Kidney (tissue), 14 donors: ENCODE results near the gene DNAJC18. TPM values are rescaled to one million over a fixed set of nuclear protein-coding genes. Genes with fewer than 3 reads are reported as not detected.

Experiments
- DNase-seq, 5 donors: peaks; one replicate each; pipeline ENCODE4 v3.0.0-alpha.2; 2013 to 2020
- FAIRE-seq: peaks from 2 replicates; lab custom pipeline; 2012; peaks lifted over from hg19 to GRCh38; lab: Jason Lieb, UNC
- H3K27ac ChIP-seq, 2 donors: one replicate each; pipeline ENCODE4 v1.7.0; 2013; ENCODE audit warnings: low read depth in 2 of 2, low read length in 2 of 2, inconsistent platforms in 1 of 2
- H3K27me3 ChIP-seq: one replicate; pipeline ENCODE4 v1.7.1; 2013; ENCODE audit warnings: low read length, inconsistent platforms; ENCODE audit not compliant: control insufficient read depth, insufficient read depth
- H3K36me3 ChIP-seq, 3 donors: one replicate each; pipeline versions ENCODE4 v1.7.0 to v1.7.1; 2013; ENCODE audit warnings: low read length in 3 of 3, control low read depth in 1 of 3, inconsistent platforms in 1 of 3; ENCODE audit not compliant: insufficient read depth in 3 of 3, control insufficient read depth in 2 of 3
- H3K4me1 ChIP-seq, 3 donors: one replicate each; pipeline versions ENCODE4 v1.7.0 to v1.7.1; 2013; ENCODE audit warnings: low read length in 3 of 3, inconsistent platforms in 1 of 3, low read depth in 1 of 3; ENCODE audit not compliant: control insufficient read depth in 2 of 3, insufficient read depth in 2 of 3
- H3K4me3 ChIP-seq, 3 donors: one replicate each; pipeline versions ENCODE4 v1.7.0 to v1.8.1; 2013; ENCODE audit warnings: low read length in 3 of 3, control low read depth in 1 of 3, inconsistent platforms in 1 of 3
- H3K9ac ChIP-seq, 3 donors: one replicate each; pipeline versions ENCODE4 v1.7.0 to v1.7.1; 2013; ENCODE audit warnings: low read length in 3 of 3, control low read depth in 1 of 3, inconsistent platforms in 1 of 3
- H3K9me3 ChIP-seq, 3 donors: one replicate each; pipeline versions ENCODE4 v1.7.0 to v1.7.1; 2013; ENCODE audit warnings: low read length in 3 of 3, control low read depth in 1 of 3, inconsistent platforms in 1 of 3; ENCODE audit not compliant: control insufficient read depth in 2 of 3, insufficient read depth in 1 of 3
- intact Hi-C: fragments of 100-400 bp; cut with DNase I; formaldehyde crosslinking; loops from one replicate; pipeline ENCODE4 v1.11.1; 2022
- polyA plus RNA-seq: library from polyadenylated mRNA; stranded (reverse); fragments of 350-450 nt; fragmentation: Illumina TruSeq; extraction: RNeasy Lipid Tissue Mini Kit (QIAGEN cat#74804); gene quantifications from one replicate; pipeline ENCODE4 v1.2.3, GENCODE V29; 2014; ENCODE audit warnings: low read depth, low replicate concordance; ENCODE audit not compliant: insufficient read depth
- total RNA-seq: library from RNA; stranded (reverse); fragmentation: NEBNext Ultra II Directional; extraction: Animal tissue kit (Norgen Biotek cat#: 25700); gene quantifications from one replicate; pipeline ENCODE4 v1.2.1, GENCODE V29; 2021
- TF ChIP-seq, protein P1 (sequence below): IDR thresholded peaks from 3 replicates; pipeline ENCODE4 v1.5.1; 2012; ENCODE audit warnings: mild to moderate bottlenecking, moderate library complexity, borderline replicate concordance; ENCODE audit not compliant: insufficient read depth; ENCODE audit errors: extremely low read depth
- donor health status: control.
- donor health status: control.
- donor health status: control.
- donor health status: control.
- donor health status: control.
- donor health status: DM: yes; HTN: yes; CAD: no.
- donor health status: Normal renal cell carcinoma (clear cell type).

DNAJC18 gene
- total and polyA plus RNA-seq, 2 donors from 2014 or later = 3.9 to 13.7 TPM

DNA sequence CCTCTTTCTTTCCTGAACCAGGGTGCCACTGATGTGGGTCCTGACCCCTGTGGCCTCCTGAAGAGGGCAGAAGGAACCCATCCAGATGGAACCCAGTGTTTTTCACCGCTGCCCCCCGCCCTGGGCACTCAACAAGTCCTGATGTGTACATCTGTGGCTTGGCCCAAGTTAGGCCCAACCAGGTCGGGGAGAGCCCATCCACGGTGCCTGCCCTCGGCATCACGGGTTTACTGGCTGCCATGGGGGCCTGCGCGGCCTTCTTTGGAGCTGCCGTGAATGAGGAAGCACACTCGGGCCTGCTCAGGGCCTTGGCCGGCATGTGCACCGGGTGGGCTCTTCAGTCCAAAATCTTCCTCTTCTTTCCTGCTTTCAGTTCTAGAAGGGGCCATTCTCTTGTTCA lies 17.5 kb upstream of the DNAJC18 start:
- no peak overlapping the region for H3K27ac ChIP-seq
- H3K36me3 ChIP-seq = no peaks in the 10 kb centered on the region
- intact Hi-C loops = no loop called here
- no peaks in the 10 kb centered on the region for H3K9me3 ChIP-seq
- no peaks in the 10 kb centered on the region for H3K4me1 ChIP-seq
- no peaks in the 10 kb centered on the region for H3K27me3 ChIP-seq
- no peak overlapping the region for H3K9ac ChIP-seq
- no peak overlapping the region for H3K4me3 ChIP-seq
- TF ChIP-seq, protein P1, sequence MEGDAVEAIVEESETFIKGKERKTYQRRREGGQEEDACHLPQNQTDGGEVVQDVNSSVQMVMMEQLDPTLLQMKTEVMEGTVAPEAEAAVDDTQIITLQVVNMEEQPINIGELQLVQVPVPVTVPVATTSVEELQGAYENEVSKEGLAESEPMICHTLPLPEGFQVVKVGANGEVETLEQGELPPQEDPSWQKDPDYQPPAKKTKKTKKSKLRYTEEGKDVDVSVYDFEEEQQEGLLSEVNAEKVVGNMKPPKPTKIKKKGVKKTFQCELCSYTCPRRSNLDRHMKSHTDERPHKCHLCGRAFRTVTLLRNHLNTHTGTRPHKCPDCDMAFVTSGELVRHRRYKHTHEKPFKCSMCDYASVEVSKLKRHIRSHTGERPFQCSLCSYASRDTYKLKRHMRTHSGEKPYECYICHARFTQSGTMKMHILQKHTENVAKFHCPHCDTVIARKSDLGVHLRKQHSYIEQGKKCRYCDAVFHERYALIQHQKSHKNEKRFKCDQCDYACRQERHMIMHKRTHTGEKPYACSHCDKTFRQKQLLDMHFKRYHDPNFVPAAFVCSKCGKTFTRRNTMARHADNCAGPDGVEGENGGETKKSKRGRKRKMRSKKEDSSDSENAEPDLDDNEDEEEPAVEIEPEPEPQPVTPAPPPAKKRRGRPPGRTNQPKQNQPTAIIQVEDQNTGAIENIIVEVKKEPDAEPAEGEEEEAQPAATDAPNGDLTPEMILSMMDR = no peak
- DNase-seq (no peak), FAIRE-seq (no peak)

DNA sequence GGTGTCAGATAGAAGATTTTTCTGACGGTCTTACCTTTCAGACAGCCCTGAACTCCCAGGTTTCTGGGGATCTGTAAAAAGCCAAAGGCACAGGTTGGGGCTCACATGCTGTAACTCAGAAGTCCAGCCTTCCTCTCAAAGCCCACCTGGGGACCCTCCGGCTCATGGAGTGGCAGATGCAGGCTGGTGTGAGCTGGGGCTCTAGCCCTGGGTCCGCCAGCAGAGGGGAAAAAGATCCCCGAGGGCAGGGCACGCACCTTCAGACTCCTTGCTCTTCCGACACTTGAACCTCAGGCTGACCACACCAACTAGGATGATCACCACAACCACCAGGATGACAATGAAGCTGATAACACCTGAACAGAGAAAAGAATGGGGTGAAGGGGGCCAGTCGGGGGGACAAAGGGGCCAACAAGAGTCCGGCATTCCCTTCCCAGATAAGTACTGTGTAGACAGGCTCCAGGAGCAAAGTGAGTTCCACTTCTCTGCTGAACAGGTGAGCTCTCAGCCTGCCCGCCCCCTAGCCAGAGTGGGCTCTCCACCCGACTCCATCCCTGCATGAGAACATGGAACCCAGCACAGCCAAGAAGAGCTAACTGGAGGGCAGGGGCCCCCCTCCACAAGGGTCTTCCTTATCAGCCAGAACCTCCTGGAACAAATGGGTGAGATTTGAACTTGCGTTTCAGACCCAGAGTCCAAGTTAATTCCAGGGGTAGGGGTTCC lies 15.4 kb upstream of the DNAJC18 start:
- DNase-seq (peak in 1 of 5 donors; percentile 22), FAIRE-seq (no peak)
- intact Hi-C loops = no loop called here

DNA sequence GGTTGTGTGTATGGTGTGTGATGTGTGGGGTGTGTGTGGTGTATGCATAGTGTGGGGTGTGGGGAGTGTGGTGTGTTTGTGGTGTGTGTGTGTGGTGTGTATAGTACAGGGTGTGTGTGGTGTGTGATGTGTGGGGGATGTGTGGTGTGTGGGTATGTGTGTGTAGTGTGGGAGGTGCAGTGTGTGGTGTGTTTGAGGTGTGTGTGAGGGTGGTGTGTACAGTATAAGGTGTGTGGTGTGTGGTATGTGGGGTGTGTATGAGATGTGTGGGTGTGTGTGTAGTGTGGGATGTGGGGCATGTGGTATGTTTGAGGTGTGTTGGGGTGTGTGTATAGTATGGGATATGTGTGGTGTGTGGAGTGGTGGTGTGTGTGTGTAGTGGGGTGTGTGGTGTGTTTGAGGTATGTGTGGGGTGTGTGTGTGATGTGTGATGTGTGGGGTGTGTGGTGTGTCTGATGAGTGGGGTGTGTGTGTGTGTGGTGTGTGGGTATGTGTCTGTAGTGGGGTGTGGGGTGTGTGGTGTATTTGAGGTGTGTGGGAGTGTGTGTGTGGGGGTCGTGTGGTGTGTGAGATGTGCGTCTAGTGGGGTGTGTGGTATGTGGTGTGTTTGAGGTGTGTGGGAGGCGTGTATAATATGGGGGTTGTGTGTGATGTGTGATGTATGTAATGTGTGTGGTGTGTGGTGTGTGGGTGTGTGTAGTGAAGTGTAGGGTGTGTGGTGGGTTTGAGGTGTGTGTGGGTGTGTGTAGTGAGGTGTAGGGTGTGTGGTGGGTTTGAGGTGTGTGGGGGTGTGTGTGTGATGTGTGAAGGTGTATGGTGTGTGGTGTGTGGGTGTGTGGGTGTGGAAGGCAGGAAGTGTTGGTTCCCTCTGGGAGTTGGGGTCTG lies 14.6 kb upstream of the DNAJC18 start:
- H3K4me1 ChIP-seq = no peaks in the 10 kb centered on the region
- H3K4me3 ChIP-seq = peak overlapping the region in 1 of 3 donors; percentile 11
- intact Hi-C loops = no loop called here
- H3K36me3 ChIP-seq = no peaks in the 10 kb centered on the region
- H3K27ac ChIP-seq = no peak overlapping the region
- no peaks in the 10 kb centered on the region for H3K9me3 ChIP-seq
- H3K9ac ChIP-seq = no peak overlapping the region
- TF ChIP-seq, protein P1 = no peak
- FAIRE-seq (no peak), DNase-seq (no peak)
- H3K27me3 ChIP-seq = no peaks in the 10 kb centered on the region

More for the DNA sequence above, 15.4 kb upstream of the DNAJC18 start:
- no peak overlapping the region for H3K9ac ChIP-seq
- no peaks in the 10 kb centered on the region for H3K27me3 ChIP-seq
- no peaks in the 10 kb centered on the region for H3K4me1 ChIP-seq
- no peak overlapping the region for H3K4me3 ChIP-seq
- TF ChIP-seq, protein P1 = no peak
- H3K9me3 ChIP-seq = no peaks in the 10 kb centered on the region
- H3K27ac ChIP-seq = no peak overlapping the region
- H3K36me3 ChIP-seq = no peaks in the 10 kb centered on the region
